HEK293 (cell line): ENCODE results near the gene PPARA.

Source experiments
- CTCF ChIA-PET: fragments of 350-600 bp; formaldehyde crosslinking; extraction: SDS; loops from one replicate; lab custom pipeline; 2021; ENCODE audit warnings: antibody characterized with exemption; lab: Yijun Ruan, JAX
- POLR2A ChIA-PET: fragments of 300-600 bp; formaldehyde crosslinking; extraction: SDS; loops from one replicate; lab custom pipeline; 2020; ENCODE audit warnings: antibody characterized with exemption, inconsistent platforms; lab: Yijun Ruan, JAX
- H3K27ac ChIP-seq: fragments of 200-500 bp; sonication (Bioruptor generic); 2 replicates; pipeline ENCODE4 v1.5.1; 2014; ENCODE audit warnings: low read depth, low read length, control low read depth, inconsistent platforms; ENCODE audit errors: extremely low read depth
- H3K36me3 ChIP-seq, 2 experiments: fragments of 200-500 bp in 1 of 2; sonication (Bioruptor generic) in 1 of 2; 1 replicate in 1 of 2; 2 replicates in 1 of 2; pipeline ENCODE4 v1.5.1; 2014 to 2017; ENCODE audit warnings: inconsistent platforms in 2 of 2, low read length in 2 of 2; ENCODE audit not compliant: control insufficient read depth in 2 of 2, insufficient read depth in 1 of 2
- H3K4me1 ChIP-seq: fragments of 200-500 bp; sonication (Bioruptor generic); 2 replicates; pipeline ENCODE4 v1.5.1; 2014; ENCODE audit warnings: mild to moderate bottlenecking, low read length, inconsistent platforms; ENCODE audit not compliant: control insufficient read depth, insufficient read depth
- H3K4me3 ChIP-seq: 2 replicates; pipeline ENCODE4 v1.5.1; 2011; ENCODE audit warnings: low read depth, mild to moderate bottlenecking, control low read depth, low read length, moderate library complexity
- H3K9me3 ChIP-seq: fragments of 200-500 bp; sonication (Bioruptor generic); 2 replicates; pipeline ENCODE4 v1.5.1; 2014; ENCODE audit warnings: low read depth, low read length, inconsistent platforms; ENCODE audit not compliant: control insufficient read depth, insufficient read depth
- GLI2 ChIP-seq: fragments of 450-650 bp; formaldehyde crosslinking; IDR thresholded peaks from 2 replicates; pipeline ENCODE4; 2017; ENCODE audit warnings: missing biosample characterization, missing genetic modification characterization, low read depth, borderline replicate concordance
- GLIS1 ChIP-seq: fragments of 450-650 bp; formaldehyde crosslinking; IDR thresholded peaks from 2 replicates; pipeline ENCODE4 v1.5.1; 2016; ENCODE audit warnings: missing biosample characterization, missing genetic modification characterization
- ZBTB10 ChIP-seq: fragments of 450-650 bp; formaldehyde crosslinking; IDR thresholded peaks from 2 replicates; pipeline ENCODE4 v1.5.1; 2016; ENCODE audit warnings: missing biosample characterization, missing genetic modification characterization
- ZBTB20 ChIP-seq: fragments of 450-650 bp; formaldehyde crosslinking; IDR thresholded peaks from 2 replicates; pipeline ENCODE4 v1.5.1; 2016; ENCODE audit warnings: missing biosample characterization, missing genetic modification characterization
- ZBTB6 ChIP-seq: fragments of 450-650 bp; formaldehyde crosslinking; IDR thresholded peaks from 2 replicates; pipeline ENCODE4 v1.5.1; 2017; ENCODE audit warnings: missing biosample characterization, missing genetic modification characterization
- ZBTB7A ChIP-seq: fragments of 450-650 bp; formaldehyde crosslinking; IDR thresholded peaks from 2 replicates; pipeline ENCODE4 v1.5.1; 2016; ENCODE audit warnings: low read depth, missing biosample characterization, missing genetic modification characterization
- ZBTB8A ChIP-seq: fragments of 450-650 bp; formaldehyde crosslinking; IDR thresholded peaks from 2 replicates; pipeline ENCODE4 v1.5.1; 2016; ENCODE audit warnings: missing biosample characterization, missing genetic modification characterization
- ZFP37 ChIP-seq: fragments of 450-650 bp; formaldehyde crosslinking; IDR thresholded peaks from 2 replicates; pipeline ENCODE4 v1.5.1; 2016; ENCODE audit warnings: missing biosample characterization, missing genetic modification characterization
- ZNF10 ChIP-seq: fragments of 450-650 bp; formaldehyde crosslinking; IDR thresholded peaks from 2 replicates; pipeline ENCODE4 v1.5.1; 2017; ENCODE audit warnings: missing biosample characterization, missing genetic modification characterization
- ZNF169 ChIP-seq: fragments of 450-650 bp; formaldehyde crosslinking; IDR thresholded peaks from 2 replicates; pipeline ENCODE4 v1.5.1; 2016; ENCODE audit warnings: missing biosample characterization, missing genetic modification characterization
- ZNF2 ChIP-seq: fragments of 450-650 bp; formaldehyde crosslinking; IDR thresholded peaks from 2 replicates; pipeline ENCODE4 v1.5.1; 2016; ENCODE audit warnings: missing biosample characterization, missing genetic modification characterization
- ZNF23 ChIP-seq: fragments of 450-650 bp; formaldehyde crosslinking; IDR thresholded peaks from 2 replicates; pipeline ENCODE4 v1.5.1; 2016; ENCODE audit warnings: missing biosample characterization, missing genetic modification characterization, borderline replicate concordance
- ZNF324 ChIP-seq: fragments of 450-650 bp; formaldehyde crosslinking; IDR thresholded peaks from 2 replicates; pipeline ENCODE4 v1.5.1; 2016; ENCODE audit warnings: missing biosample characterization, missing genetic modification characterization
- ZNF48 ChIP-seq: fragments of 450-650 bp; formaldehyde crosslinking; IDR thresholded peaks from 2 replicates; pipeline ENCODE4 v1.5.1; 2016; ENCODE audit warnings: missing biosample characterization, missing genetic modification characterization
- ZNF513 ChIP-seq: fragments of 450-650 bp; IDR thresholded peaks from 2 replicates; pipeline ENCODE4 v1.5.1; 2018; ENCODE audit warnings: missing biosample characterization, missing genetic modification characterization
- ZNF518A ChIP-seq: fragments of 450-650 bp; formaldehyde crosslinking; conservative IDR thresholded peaks from 2 replicates; pipeline ENCODE4 v1.5.1; 2016; ENCODE audit warnings: low read depth, missing biosample characterization, missing genetic modification characterization
- ZNF580 ChIP-seq: fragments of 450-650 bp; formaldehyde crosslinking; IDR thresholded peaks from 2 replicates; pipeline ENCODE4 v1.5.1; 2016; ENCODE audit warnings: missing biosample characterization, missing genetic modification characterization
- ZNF624 ChIP-seq: fragments of 450-650 bp; formaldehyde crosslinking; IDR thresholded peaks from 2 replicates; pipeline ENCODE4 v1.5.1; 2017; ENCODE audit warnings: missing biosample characterization, missing genetic modification characterization
- ZNF645 ChIP-seq: fragments of 450-650 bp; formaldehyde crosslinking; IDR thresholded peaks from 2 replicates; pipeline ENCODE4; 2016; ENCODE audit warnings: missing biosample characterization, missing genetic modification characterization
- ZNF660 ChIP-seq: fragments of 450-650 bp; IDR thresholded peaks from 2 replicates; pipeline ENCODE4 v1.5.1; 2018; ENCODE audit warnings: missing biosample characterization, mild to moderate bottlenecking, missing genetic modification characterization
- ZNF701 ChIP-seq: fragments of 450-650 bp; formaldehyde crosslinking; IDR thresholded peaks from 2 replicates; pipeline ENCODE4 v1.5.1; 2016; ENCODE audit warnings: missing biosample characterization, missing genetic modification characterization
- ZNF76 ChIP-seq: fragments of 450-650 bp; formaldehyde crosslinking; IDR thresholded peaks from 2 replicates; pipeline ENCODE4; 2016; ENCODE audit warnings: low read depth, missing biosample characterization, missing genetic modification characterization, borderline replicate concordance
- ZNF777 ChIP-seq: fragments of 450-650 bp; formaldehyde crosslinking; IDR thresholded peaks from 2 replicates; pipeline ENCODE4 v1.5.1; 2017; ENCODE audit warnings: missing biosample characterization, missing genetic modification characterization, borderline replicate concordance
- ZNF785 ChIP-seq: fragments of 450-650 bp; formaldehyde crosslinking; IDR thresholded peaks from 2 replicates; pipeline ENCODE4 v1.5.1; 2016; ENCODE audit warnings: missing biosample characterization, missing genetic modification characterization
- ZSCAN16 ChIP-seq: fragments of 450-650 bp; formaldehyde crosslinking; IDR thresholded peaks from 2 replicates; pipeline ENCODE4 v1.5.1; 2016; ENCODE audit warnings: missing biosample characterization, missing genetic modification characterization

The PPARA gene

GRCh38 chr22:46267431-46268279 lies 117.3 kb downstream of the PPARA start, which contains the start of gene TTC38:
TSS of gene TTC38 (plus strand) at chr22:46268008. CDS start at chr22:46268040, 32 bp downstream.
- CTCF ChIA-PET, result interaction anchor here (0.6 to 3.2 kb wide), 6 partner anchors 23 to 1563 kb away, joined by 3 to 12 read pairs (median 3); no protein-coding TSS in a partner anchor
- no peaks in the 10 kb centered on the region for H3K4me1 ChIP-seq
- H3K4me3 ChIP-seq, result peak within 1 kb of the TSS; percentile 86
- peaks cover 5 to 27% of the 10 kb centered on the region in 2 experiments; a peak in 2 of 3 replicates for H3K36me3 ChIP-seq
- no peaks in the 10 kb centered on the region for H3K9me3 ChIP-seq
- peak within 1 kb of the TSS; percentile 54 for H3K27ac ChIP-seq
- POLR2A ChIA-PET, result interaction anchor here (0.5 to 2.8 kb wide), 23 partner anchors 9 to 295 kb away, joined by 3 to 33 read pairs (median 4); partner anchors contain the start of genes CDPF1, GTSE1 and TRMU
- TF ChIP-seq ZNF580 (no peak), ZBTB7A (tag by site-specific recombination) (no peak), ZBTB8A (tag by site-specific recombination) (peak; percentile 90), ZNF2 (tag by site-specific recombination) (peak; percentile 47; the same call in 1 of the 2 replicates), ZNF10 (tag by site-specific recombination) (no peak), GLI2 (no peak), ZNF76 (tag by site-specific recombination) (peak; percentile 59; the same call in 1 of the 2 replicates), ZBTB10 (tag by site-specific recombination) (no peak), ZNF701 (tag by site-specific recombination) (no peak), ZNF48 (tag by site-specific recombination) (no peak), ZNF518A (tag by site-specific recombination) (no peak), ZSCAN16 (tag by site-specific recombination) (no peak), ZNF785 (tag by site-specific recombination) (no peak), ZNF777 (tag by site-specific recombination) (no peak), ZNF23 (tag by site-specific recombination) (no peak), ZNF660 (tag by site-specific recombination) (no peak), ZNF645 (tag by site-specific recombination) (no peak), ZBTB6 (tag by site-specific recombination) (no peak), ZNF513 (no peak), ZBTB20 (tag by site-specific recombination) (peak; percentile 46; the same call in 1 of the 2 replicates), GLIS1 (peak; percentile 38; the same call in 1 of the 2 replicates), ZNF169 (no peak), ZFP37 (tag by site-specific recombination) (peak; percentile 59; the same call in 1 of the 2 replicates), ZNF324 (0 out of 2 replicates have a peak, but pooled peaks have one; percentile 36), ZNF624 (tag by site-specific recombination) (no peak)
